Parathyroid adenoma (tissue), 2 donors: ENCODE measurements around the gene PCDHB13.

Experiments
- H2AFZ ChIP-seq: fragments of 300-600 bp; sonication (generic); one replicate; pipeline ENCODE4 v1.7.0; 2017; ENCODE audit warnings: antibody characterized with exemption, mild to moderate bottlenecking
- H3K27ac ChIP-seq: fragments of 300-600 bp; sonication (generic); one replicate; pipeline ENCODE4 v1.7.0; 2017
- H3K27me3 ChIP-seq: fragments of 300-600 bp; sonication (generic); one replicate; pipeline ENCODE4 v1.7.0; 2017; ENCODE audit warnings: low read length; ENCODE audit not compliant: control insufficient read depth, insufficient read depth
- H3K36me3 ChIP-seq: fragments of 300-600 bp; sonication (generic); one replicate; pipeline ENCODE4 v1.7.0; 2017; ENCODE audit warnings: low read length; ENCODE audit not compliant: control insufficient read depth, insufficient read depth
- H3K4me1 ChIP-seq: fragments of 300-600 bp; sonication (generic); one replicate; pipeline ENCODE4 v1.7.0; 2017; ENCODE audit warnings: control low read depth
- H3K4me2 ChIP-seq: fragments of 300-600 bp; sonication (generic); one replicate; pipeline ENCODE4 v1.7.0; 2017; ENCODE audit warnings: low read length
- H3K4me3 ChIP-seq: fragments of 300-600 bp; sonication (generic); one replicate; pipeline ENCODE4 v1.7.0; 2017; ENCODE audit warnings: low read depth, low read length
- H3K79me2 ChIP-seq: fragments of 300-600 bp; sonication (generic); one replicate; pipeline ENCODE4 v1.7.0; 2017; ENCODE audit warnings: control low read depth
- H3K9ac ChIP-seq: fragments of 300-600 bp; sonication (generic); one replicate; pipeline ENCODE4 v1.7.0; 2017; ENCODE audit warnings: mild to moderate bottlenecking
- H3K9me3 ChIP-seq: fragments of 300-600 bp; sonication (generic); one replicate; pipeline ENCODE4 v1.7.0; 2017; ENCODE audit warnings: low read length; ENCODE audit not compliant: control insufficient read depth
- CTCF ChIP-seq: fragments of 300-600 bp; sonication (generic); IDR thresholded peaks from one replicate; pipeline ENCODE4 v1.7.0; 2017; ENCODE audit warnings: antibody characterized with exemption, mild to moderate bottlenecking
- donor health status: primary hyperparathyroidism.

Gene PCDHB13

GRCh38 chr5:141250576-141250975, 36.9 kb downstream of the PCDHB13 start:
- no peak overlapping the region for H3K4me3 ChIP-seq
- no peak overlapping the region for H3K9ac ChIP-seq
- H2AFZ ChIP-seq = no peak overlapping the region
- H3K27me3 ChIP-seq = no peaks in the 10 kb centered on the region
- peaks cover 15% of the 10 kb centered on the region for H3K9me3 ChIP-seq
- H3K79me2 ChIP-seq = no peaks in the 10 kb centered on the region
- no peak overlapping the region for H3K4me2 ChIP-seq
- TF ChIP-seq CTCF = no peak
- H3K4me1 ChIP-seq = no peaks in the 10 kb centered on the region
- H3K36me3 ChIP-seq = no peaks in the 10 kb centered on the region
- H3K27ac ChIP-seq = no peak overlapping the region

GRCh38 chr5:141258464-141258863, 44.7 kb downstream of the PCDHB13 start:
- no peak overlapping the region for H3K4me3 ChIP-seq
- no peaks in the 10 kb centered on the region for H3K36me3 ChIP-seq
- H2AFZ ChIP-seq = no peak overlapping the region
- H3K27me3 ChIP-seq = no peaks in the 10 kb centered on the region
- H3K9me3 ChIP-seq = peaks cover 13% of the 10 kb centered on the region
- no peaks in the 10 kb centered on the region for H3K4me1 ChIP-seq
- TF ChIP-seq CTCF = no peak
- H3K27ac ChIP-seq = no peak overlapping the region
- H3K79me2 ChIP-seq = no peaks in the 10 kb centered on the region
- H3K9ac ChIP-seq = no peak overlapping the region
- no peak overlapping the region for H3K4me2 ChIP-seq

- Histone ChIP-seq H2AFZ (no peak overlapping the region), H3K9ac (no peak overlapping the region), H3K79me2 (no peaks in the 10 kb centered on the region), H3K27ac (no peak overlapping the region), H3K36me3 (no peaks in the 10 kb centered on the region), H3K9me3 (peaks cover 15% of the 10 kb centered on the region), H3K4me1 (no peaks in the 10 kb centered on the region), H3K27me3 (no peaks in the 10 kb centered on the region), H3K4me3 (no peak overlapping the region), H3K4me2 (no peak overlapping the region)
- TF ChIP-seq CTCF = no peak
Observed at GRCh38 chr5:141258948-141259347, 45.2 kb downstream of the PCDHB13 start.

GRCh38 chr5:141260458-141261237, 46.9 kb downstream of the PCDHB13 start:
- no peak overlapping the region for H3K27ac ChIP-seq
- no peak for TF ChIP-seq CTCF
- H3K27me3 ChIP-seq = no peaks in the 10 kb centered on the region
- no peak overlapping the region for H3K4me2 ChIP-seq
- no peak overlapping the region for H2AFZ ChIP-seq
- peaks cover 14% of the 10 kb centered on the region for H3K9me3 ChIP-seq
- H3K4me1 ChIP-seq = no peaks in the 10 kb centered on the region
- H3K9ac ChIP-seq = no peak overlapping the region
- no peak overlapping the region for H3K4me3 ChIP-seq
- H3K36me3 ChIP-seq = peaks cover 3% of the 10 kb centered on the region
- H3K79me2 ChIP-seq = no peaks in the 10 kb centered on the region

GRCh38 chr5:141261238-141261546, 47.5 kb downstream of the PCDHB13 start:
- H3K9ac ChIP-seq = no peak overlapping the region

More at GRCh38 chr5:141261238-141261546, 47.5 kb downstream of the PCDHB13 start:
- Histone ChIP-seq H3K4me1 (no peaks in the 10 kb centered on the region), H3K27me3 (no peaks in the 10 kb centered on the region), H3K4me3 (no peak overlapping the region), H3K36me3 (peaks cover 3% of the 10 kb centered on the region), H2AFZ (no peak overlapping the region), H3K27ac (no peak overlapping the region), H3K9me3 (peaks cover 14% of the 10 kb centered on the region), H3K79me2 (no peaks in the 10 kb centered on the region), H3K4me2 (no peak overlapping the region)
- TF ChIP-seq CTCF = no peak
